Trophoblast cell (in vitro differentiated cells and primary cell): ENCODE data around the gene EDC4.
A peak's percentile ranks its signal among the peaks of the same experiment; 100 is the strongest.

Experiments used
- DNase-seq, 2 donors: peaks; one replicate each; pipeline ENCODE4 v3.0.0-alpha.2; 2016
- H2AFZ ChIP-seq: 2 replicates; pipeline ENCODE4 v1.6.1; 2013; ENCODE audit warnings: low read length, moderate library complexity, mild to moderate bottlenecking; ENCODE audit not compliant: insufficient read depth, poor library complexity
- H2AK5ac ChIP-seq: 2 replicates; pipeline ENCODE4 v1.6.1; 2013; ENCODE audit warnings: mild to moderate bottlenecking, low read length
- H2BK120ac ChIP-seq: 2 replicates; pipeline ENCODE4 v1.6.1; 2013; ENCODE audit warnings: low read length, mild to moderate bottlenecking, moderate library complexity; ENCODE audit not compliant: insufficient read depth, poor library complexity
- H2BK12ac ChIP-seq: 2 replicates; pipeline ENCODE4 v1.6.1; 2013; ENCODE audit warnings: mild to moderate bottlenecking, low read length, moderate library complexity
- H2BK5ac ChIP-seq: 2 replicates; pipeline ENCODE4 v1.6.1; 2013; ENCODE audit warnings: low read length, low read depth, moderate library complexity, mild to moderate bottlenecking; ENCODE audit not compliant: poor library complexity
- H3K14ac ChIP-seq: 2 replicates; pipeline ENCODE4 v1.6.1; 2013; ENCODE audit warnings: mild to moderate bottlenecking, low read length
- H3K18ac ChIP-seq: 2 replicates; pipeline ENCODE4 v1.6.1; 2013; ENCODE audit warnings: mild to moderate bottlenecking, low read length
- H3K23ac ChIP-seq: 2 replicates; pipeline ENCODE4 v1.6.1; 2013; ENCODE audit warnings: low read length
- H3K27ac ChIP-seq: 2 replicates; pipeline ENCODE4 v1.5.1; 2013; ENCODE audit warnings: low read depth, mild to moderate bottlenecking, inconsistent platforms, low read length, moderate library complexity
- H3K27me3 ChIP-seq: 2 replicates; pipeline ENCODE4 v1.6.1; 2013; ENCODE audit warnings: inconsistent platforms, mild to moderate bottlenecking, low read length, moderate library complexity; ENCODE audit not compliant: insufficient read depth
- H3K36me3 ChIP-seq, 2 experiments: 1 replicate in 1 of 2; 2 replicates in 1 of 2; pipeline ENCODE4 v1.6.1; 2013; ENCODE audit warnings: low read length in 2 of 2, mild to moderate bottlenecking in 2 of 2, moderate library complexity in 1 of 2; ENCODE audit not compliant: insufficient read depth in 2 of 2, control insufficient read depth in 1 of 2
- H3K4ac ChIP-seq: 2 replicates; pipeline ENCODE4 v1.6.1; 2013; ENCODE audit warnings: low read depth, mild to moderate bottlenecking, low read length, moderate library complexity
- H3K4me1 ChIP-seq, 2 experiments: 1 replicate in 1 of 2; 2 replicates in 1 of 2; pipeline ENCODE4 v1.6.1; 2013; ENCODE audit warnings: low read length in 2 of 2, mild to moderate bottlenecking in 2 of 2, moderate library complexity in 1 of 2; ENCODE audit not compliant: insufficient read depth in 2 of 2, control insufficient read depth in 1 of 2
- H3K4me2 ChIP-seq: 2 replicates; pipeline ENCODE4 v1.6.1; 2013; ENCODE audit warnings: inconsistent platforms, mild to moderate bottlenecking, low read length, moderate library complexity
- H3K4me3 ChIP-seq: 2 replicates; pipeline ENCODE4 v1.5.1; 2013; ENCODE audit warnings: mild to moderate bottlenecking, low read depth, low read length, inconsistent platforms
- H3K79me1 ChIP-seq: one replicate; pipeline ENCODE4 v1.6.1; 2013; ENCODE audit warnings: low read length
- H3K79me2 ChIP-seq: 2 replicates; pipeline ENCODE4 v1.6.1; 2013; ENCODE audit warnings: low read length, mild to moderate bottlenecking; ENCODE audit not compliant: control insufficient read depth, insufficient read depth, poor library complexity
- H3K9ac ChIP-seq: 2 replicates; pipeline ENCODE4 v1.6.1; 2013; ENCODE audit warnings: mild to moderate bottlenecking, low read length
- H3K9me3 ChIP-seq: 2 replicates; pipeline ENCODE4 v1.6.1; 2013; ENCODE audit warnings: low read depth, mild to moderate bottlenecking, control low read depth, inconsistent platforms, low read length; ENCODE audit not compliant: insufficient read depth
- H4K12ac ChIP-seq: 2 replicates; pipeline ENCODE4 v1.6.1; 2013; ENCODE audit warnings: low read depth, mild to moderate bottlenecking, low read length, moderate library complexity
- H4K8ac ChIP-seq: 2 replicates; pipeline ENCODE4 v1.6.1; 2013; ENCODE audit warnings: low read depth, mild to moderate bottlenecking, low read length, moderate library complexity
- H4K91ac ChIP-seq: one replicate; pipeline ENCODE4 v1.6.1; 2013; ENCODE audit warnings: low read depth, mild to moderate bottlenecking, low read length, moderate library complexity
- WGBS: extraction: QIAGEN DNeasy Blood & Tissue Kit; methylation state at CpG from one replicate; pipeline ENCODE4 v1.1.7; 2013; ENCODE audit warnings: missing lambda C conversion rate; ENCODE audit not compliant: insufficient read length, insufficient coverage; ENCODE audit errors: extremely low coverage; 5-methylcytosine and 5-hydroxymethylcytosine counted together

Gene EDC4

DNA sequence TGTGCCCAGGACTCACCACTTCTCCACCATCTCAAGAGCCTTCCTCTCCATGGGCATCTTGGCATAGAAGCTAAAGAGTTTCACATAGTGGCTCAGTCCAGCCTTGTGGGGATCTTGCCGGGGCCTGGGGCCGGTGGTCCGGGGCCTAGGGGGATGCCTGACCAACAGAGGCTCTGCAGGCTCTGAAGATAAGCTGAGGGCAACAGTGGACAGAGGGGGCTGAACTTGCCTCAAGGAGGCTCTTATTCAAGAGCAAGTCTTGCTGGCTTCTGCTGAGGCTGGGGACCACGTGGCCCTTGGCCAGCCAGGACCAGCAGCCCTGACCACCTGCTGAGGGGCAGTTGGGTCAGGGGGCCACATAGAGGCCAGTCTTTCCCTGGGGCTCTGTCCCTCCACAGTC, 44.2 kb upstream of the EDC4 start:
- WGBS, result no CpG with 5 or more reads among the region's 4 CpGs
- Histone ChIP-seq H4K12ac (no peak overlapping the region), H3K79me2 (peaks cover 6% of the 10 kb centered on the region), H3K18ac (no peak overlapping the region), H2AFZ (no peak overlapping the region), H3K4me3 (no peak overlapping the region), H3K9me3 (peaks cover 9% of the 10 kb centered on the region), H3K4me1 (peaks cover 8 to 16% of the 10 kb centered on the region in 2 experiments), H3K23ac (no peak overlapping the region), H3K36me3 (peaks cover 69 to 70% of the 10 kb centered on the region in 2 experiments), H3K14ac (no peak overlapping the region), H2BK120ac (no peak overlapping the region), H3K79me1 (peaks cover 4% of the 10 kb centered on the region), H3K27ac (no peak overlapping the region), H3K4ac (no peak overlapping the region), H4K91ac (no peak overlapping the region), H3K9ac (no peak overlapping the region), H3K4me2 (no peak overlapping the region), H3K27me3 (no peaks in the 10 kb centered on the region), H2BK5ac (no peak overlapping the region), H4K8ac (no peak overlapping the region), H2AK5ac (no peak overlapping the region), H2BK12ac (no peak overlapping the region)
- DNase-seq, result no peak

DNA sequence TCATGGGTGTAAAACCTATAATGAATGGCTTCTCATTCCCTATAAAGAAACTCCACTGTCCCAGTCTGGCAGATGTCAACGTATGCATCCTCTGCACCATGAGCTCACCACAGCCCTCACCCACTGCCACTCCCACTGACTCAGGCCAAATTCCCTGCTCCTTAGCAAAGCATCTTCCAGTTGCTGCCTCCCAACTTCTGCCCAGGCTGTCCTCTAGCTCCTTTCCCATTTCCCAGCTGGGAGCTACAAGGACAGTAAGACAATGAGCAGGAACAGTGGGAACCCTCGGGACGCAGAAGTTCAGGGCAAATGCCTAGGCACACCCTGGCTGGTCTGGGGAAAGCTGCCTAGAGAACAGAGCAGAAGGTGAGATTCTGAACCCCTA, 39.8 kb upstream of the EDC4 start:
- H2BK12ac ChIP-seq, result no peak overlapping the region
- peaks cover 45 to 46% of the 10 kb centered on the region in 2 experiments for H3K36me3 ChIP-seq
- peak overlapping the region; percentile 27 for H2BK120ac ChIP-seq
- H3K14ac ChIP-seq, result peak overlapping the region; percentile 18
- H3K9me3 ChIP-seq, result peaks cover 5% of the 10 kb centered on the region
- peak overlapping the region; percentile 75 for H3K4me2 ChIP-seq
- H3K23ac ChIP-seq, result no peak overlapping the region
- peak overlapping the region; percentile 67 for H4K12ac ChIP-seq
- no peak for DNase-seq
- peaks cover 6% of the 10 kb centered on the region for H3K79me2 ChIP-seq
- H3K79me1 ChIP-seq, result peaks cover 4% of the 10 kb centered on the region
- peak overlapping the region; percentile 84 for H4K8ac ChIP-seq
- no CpG with 5 or more reads among the region's 3 CpGs for WGBS
- H3K18ac ChIP-seq, result peak overlapping the region; percentile 77
- no peak overlapping the region for H2BK5ac ChIP-seq
- peak overlapping the region; percentile 11 for H2AK5ac ChIP-seq
- peak overlapping the region; percentile 59 for H4K91ac ChIP-seq
- H2AFZ ChIP-seq, result peak overlapping the region; percentile 77
- H3K27me3 ChIP-seq, result no peaks in the 10 kb centered on the region
- H3K4ac ChIP-seq, result peak overlapping the region; percentile 44
- peaks cover 8 to 16% of the 10 kb centered on the region in 2 experiments for H3K4me1 ChIP-seq
- H3K27ac ChIP-seq, result no peak overlapping the region
- H3K9ac ChIP-seq, result peak overlapping the region; percentile 80
- H3K4me3 ChIP-seq, result peak overlapping the region; percentile 85

DNA sequence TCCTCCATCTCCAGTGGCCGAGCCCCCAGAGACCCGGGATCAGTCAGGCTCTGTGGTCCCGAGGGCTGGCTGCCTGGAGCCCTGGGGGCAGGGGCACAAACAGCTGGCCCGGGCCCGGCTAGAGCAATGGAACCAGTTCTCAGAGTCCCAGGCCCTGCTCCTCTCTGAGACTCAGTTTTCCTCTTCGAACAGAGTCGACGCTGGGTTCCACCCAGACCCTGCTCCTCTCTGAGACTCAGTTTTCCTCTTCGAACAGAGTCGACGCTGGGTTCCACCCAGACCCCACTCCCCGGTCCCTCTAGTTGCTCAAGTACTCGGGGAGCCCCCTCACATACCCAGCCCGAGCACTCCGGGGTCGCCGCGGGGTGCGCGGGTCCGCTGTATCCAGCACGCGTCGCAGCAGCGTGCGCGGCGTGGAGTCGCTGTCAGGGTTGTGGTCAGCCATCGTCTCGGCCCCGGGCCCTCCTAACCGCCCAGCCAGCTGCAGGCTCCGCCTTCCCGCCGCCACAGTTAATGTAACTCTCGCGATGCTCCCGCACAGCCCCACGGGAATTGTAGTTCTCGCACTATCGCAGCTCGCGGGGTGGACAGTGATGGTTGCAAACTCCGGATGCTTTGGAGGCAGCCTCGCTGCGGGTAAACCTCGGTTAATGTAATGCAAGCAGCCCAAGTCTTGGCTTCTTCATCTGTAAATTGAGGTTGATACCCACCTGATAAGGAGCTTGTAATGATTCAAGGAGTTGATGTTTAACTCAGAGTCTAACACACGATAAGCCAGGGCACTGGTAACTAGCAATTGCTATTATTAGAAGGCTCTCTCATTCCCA, 39.2 kb upstream of the EDC4 start:
- H3K9ac ChIP-seq, result peak overlapping the region; percentile 80
- H2AFZ ChIP-seq, result peak overlapping the region; percentile 66
- peak overlapping the region; percentile 77 for H3K18ac ChIP-seq
- H2AK5ac ChIP-seq, result no peak overlapping the region
- peaks cover 6% of the 10 kb centered on the region for H3K79me2 ChIP-seq
- H3K27ac ChIP-seq, result no peak overlapping the region
- H2BK12ac ChIP-seq, result no peak overlapping the region
- peaks cover 5% of the 10 kb centered on the region for H3K9me3 ChIP-seq
- peaks cover 4% of the 10 kb centered on the region for H3K79me1 ChIP-seq
- peak overlapping the region; percentile 67 for H4K12ac ChIP-seq
- H3K4me2 ChIP-seq, result peak overlapping the region; percentile 75
- no peaks in the 10 kb centered on the region for H3K27me3 ChIP-seq
- no CpG with 5 or more reads among the region's 49 CpGs for WGBS
- DNase-seq, result peak; percentile 87 to 95
- H2BK120ac ChIP-seq, result peak overlapping the region; percentile 27
- H3K4me1 ChIP-seq, result peaks cover 8 to 16% of the 10 kb centered on the region in 2 experiments
- peak overlapping the region; percentile 84 for H4K8ac ChIP-seq
- peak overlapping the region; percentile 85 for H3K4me3 ChIP-seq
- peaks cover 39 to 40% of the 10 kb centered on the region in 2 experiments for H3K36me3 ChIP-seq
- H3K23ac ChIP-seq, result no peak overlapping the region
- H3K14ac ChIP-seq, result peak overlapping the region; percentile 65
- H3K4ac ChIP-seq, result peak overlapping the region; percentile 59
- peak overlapping the region; percentile 34 for H2BK5ac ChIP-seq
- peak overlapping the region; percentile 59 for H4K91ac ChIP-seq

DNA sequence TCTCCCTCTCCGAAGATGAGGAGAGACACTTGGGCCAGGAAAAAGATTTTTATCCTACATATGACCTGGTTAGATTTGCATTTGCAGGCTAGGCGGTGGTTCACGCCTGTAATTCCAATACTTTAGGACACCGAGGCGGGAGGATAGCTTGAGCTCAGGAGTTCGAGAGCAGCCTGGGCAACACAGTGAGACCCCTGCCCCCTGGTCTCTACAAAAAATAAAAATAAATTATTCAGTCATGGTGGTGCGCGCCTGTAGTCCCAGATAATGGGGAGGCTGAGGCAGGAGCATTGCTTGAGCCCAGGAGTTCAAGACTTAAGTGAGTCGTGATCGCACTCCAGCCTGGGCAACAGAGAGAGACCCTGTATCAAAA, 38.6 kb upstream of the EDC4 start:
- no peaks in the 10 kb centered on the region for H3K27me3 ChIP-seq
- peaks cover 3% of the 10 kb centered on the region for H3K9me3 ChIP-seq
- H3K23ac ChIP-seq, result no peak overlapping the region
- no peak overlapping the region for H4K91ac ChIP-seq
- H3K27ac ChIP-seq, result no peak overlapping the region
- H3K4me2 ChIP-seq, result peak overlapping the region; percentile 75
- H3K79me2 ChIP-seq, result peaks cover 6% of the 10 kb centered on the region
- no peak overlapping the region for H4K8ac ChIP-seq
- H2AFZ ChIP-seq, result peak overlapping the region; percentile 56
- no peak for DNase-seq
- no peak overlapping the region for H3K9ac ChIP-seq
- H3K4me3 ChIP-seq, result no peak overlapping the region
- peaks cover 4% of the 10 kb centered on the region for H3K79me1 ChIP-seq
- H3K4ac ChIP-seq, result no peak overlapping the region
- H2BK120ac ChIP-seq, result no peak overlapping the region
- no CpG with 5 or more reads among the region's 10 CpGs for WGBS
- no peak overlapping the region for H2BK12ac ChIP-seq
- no peak overlapping the region for H2BK5ac ChIP-seq
- H3K18ac ChIP-seq, result no peak overlapping the region
- no peak overlapping the region for H3K14ac ChIP-seq
- H2AK5ac ChIP-seq, result no peak overlapping the region
- H3K4me1 ChIP-seq, result peaks cover 8 to 16% of the 10 kb centered on the region in 2 experiments
- peak overlapping the region; percentile 18 for H4K12ac ChIP-seq
- H3K36me3 ChIP-seq, result peaks cover 33 to 34% of the 10 kb centered on the region in 2 experiments
